DOHH2 (cell line): ENCODE results near the gene DNPEP.

ENCODE experiments used
- EZH2phosphoT487 ChIP-seq: fragments of 200-600 bp; sonication (generic); IDR thresholded peaks from 2 replicates; pipeline ENCODE4 v1.6.1; 2017; ENCODE audit warnings: borderline replicate concordance, mild to moderate bottlenecking, antibody characterized with exemption, low read length, moderate library complexity, mixed read lengths
- TF ChIP-seq, protein P1 (sequence below): fragments of 200-600 bp; sonication (generic); IDR thresholded peaks from one replicate; pipeline ENCODE4 v1.5.1; 2014; ENCODE audit warnings: antibody characterized with exemption, mild to moderate bottlenecking, low read depth, low read length; ENCODE audit not compliant: poor library complexity, severe bottlenecking

DNA sequence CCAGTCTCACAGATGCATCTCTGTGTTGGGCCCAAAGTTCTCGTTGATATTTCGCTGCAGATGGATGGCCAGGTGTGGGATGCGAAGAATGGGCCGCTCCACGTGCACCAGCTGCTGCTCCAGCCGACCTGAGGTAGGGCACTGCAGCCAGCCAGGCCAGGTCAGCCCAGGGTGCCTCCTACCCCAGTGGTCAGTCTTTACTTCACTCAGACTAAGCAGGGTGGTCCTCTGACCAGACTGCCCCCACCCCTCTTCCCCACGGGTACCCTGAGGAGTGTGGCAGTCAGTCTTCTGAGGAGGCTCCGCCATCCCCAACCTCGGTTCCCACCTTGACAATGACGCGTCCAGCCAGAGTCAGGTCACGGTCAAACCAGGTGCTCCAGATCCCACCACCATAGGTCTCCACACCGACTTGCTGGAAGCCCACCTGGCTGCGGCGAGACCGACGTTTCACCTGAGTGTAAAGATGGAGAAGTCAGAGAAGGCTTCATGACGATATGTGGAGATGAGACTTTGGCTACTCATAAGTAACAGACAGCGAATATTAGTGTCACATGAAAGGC, 1.7 kb downstream of the DNPEP start:
- TF ChIP-seq, protein P1, sequence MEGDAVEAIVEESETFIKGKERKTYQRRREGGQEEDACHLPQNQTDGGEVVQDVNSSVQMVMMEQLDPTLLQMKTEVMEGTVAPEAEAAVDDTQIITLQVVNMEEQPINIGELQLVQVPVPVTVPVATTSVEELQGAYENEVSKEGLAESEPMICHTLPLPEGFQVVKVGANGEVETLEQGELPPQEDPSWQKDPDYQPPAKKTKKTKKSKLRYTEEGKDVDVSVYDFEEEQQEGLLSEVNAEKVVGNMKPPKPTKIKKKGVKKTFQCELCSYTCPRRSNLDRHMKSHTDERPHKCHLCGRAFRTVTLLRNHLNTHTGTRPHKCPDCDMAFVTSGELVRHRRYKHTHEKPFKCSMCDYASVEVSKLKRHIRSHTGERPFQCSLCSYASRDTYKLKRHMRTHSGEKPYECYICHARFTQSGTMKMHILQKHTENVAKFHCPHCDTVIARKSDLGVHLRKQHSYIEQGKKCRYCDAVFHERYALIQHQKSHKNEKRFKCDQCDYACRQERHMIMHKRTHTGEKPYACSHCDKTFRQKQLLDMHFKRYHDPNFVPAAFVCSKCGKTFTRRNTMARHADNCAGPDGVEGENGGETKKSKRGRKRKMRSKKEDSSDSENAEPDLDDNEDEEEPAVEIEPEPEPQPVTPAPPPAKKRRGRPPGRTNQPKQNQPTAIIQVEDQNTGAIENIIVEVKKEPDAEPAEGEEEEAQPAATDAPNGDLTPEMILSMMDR: no peak
- no peak for TF ChIP-seq EZH2phosphoT487
